ENCODE measurements around the gene KIRREL3. TPM values are rescaled to one million over a fixed set of nuclear protein-coding genes. Genes with fewer than 3 reads are reported as not detected.

The KIRREL3 gene
- total RNA-seq, 1 donor from 2014 or later: 0.38 TPM

- Mint-ChIP-seq H3K27me3 (ENCODE audit: unreplicated experiment) (peaks cover 2% of the 10 kb centered on the region), H3K27ac (ENCODE audit: unreplicated experiment) (no peak overlapping the region), H3K9me3 (ENCODE audit: unreplicated experiment) (no peaks in the 10 kb centered on the region), H3K36me3 (ENCODE audit: low read depth, unreplicated experiment) (no peaks in the 10 kb centered on the region), H3K4me1 (ENCODE audit: unreplicated experiment) (peaks cover 21% of the 10 kb centered on the region), H3K4me3 (ENCODE audit: unreplicated experiment) (no peak overlapping the region)
- TF ChIP-seq CTCF (IDR thresholded peaks at IDR 0.05; ENCODE audit: unreplicated experiment): no peak
- no peak for DNase-seq (ENCODE audit: low spot score)
Measured at GRCh38 chr11:126598344-126599216, 402.0 kb downstream of the KIRREL3 start.

- DNase-seq (ENCODE audit: low spot score): no peak
- peaks cover 16% of the 10 kb centered on the region for H3K4me1 Mint-ChIP-seq (ENCODE audit: unreplicated experiment)
- H3K9me3 Mint-ChIP-seq (ENCODE audit: unreplicated experiment): no peaks in the 10 kb centered on the region
- H3K36me3 Mint-ChIP-seq (ENCODE audit: low read depth, unreplicated experiment): no peaks in the 10 kb centered on the region
- H3K27me3 Mint-ChIP-seq (ENCODE audit: unreplicated experiment): peaks cover 2% of the 10 kb centered on the region
- H3K4me3 Mint-ChIP-seq (ENCODE audit: unreplicated experiment): no peak overlapping the region
- no peak overlapping the region for H3K27ac Mint-ChIP-seq (ENCODE audit: unreplicated experiment)
- TF ChIP-seq CTCF (IDR thresholded peaks at IDR 0.05; ENCODE audit: unreplicated experiment): no peak
Measured at GRCh38 chr11:126597041-126597440, 403.5 kb downstream of the KIRREL3 start.

- Mint-ChIP-seq H3K27me3 (ENCODE audit: unreplicated experiment) (peaks cover 2% of the 10 kb centered on the region), H3K9me3 (ENCODE audit: unreplicated experiment) (no peaks in the 10 kb centered on the region), H3K4me1 (ENCODE audit: unreplicated experiment) (peaks cover 11% of the 10 kb centered on the region), H3K27ac (ENCODE audit: unreplicated experiment) (no peak overlapping the region), H3K4me3 (ENCODE audit: unreplicated experiment) (no peak overlapping the region), H3K36me3 (ENCODE audit: low read depth, unreplicated experiment) (no peaks in the 10 kb centered on the region)
- DNase-seq (ENCODE audit: low spot score): no peak
- TF ChIP-seq CTCF (IDR thresholded peaks at IDR 0.05; ENCODE audit: unreplicated experiment): no peak
Measured at GRCh38 chr11:126596474-126596873, 404.1 kb downstream of the KIRREL3 start.

DNA sequence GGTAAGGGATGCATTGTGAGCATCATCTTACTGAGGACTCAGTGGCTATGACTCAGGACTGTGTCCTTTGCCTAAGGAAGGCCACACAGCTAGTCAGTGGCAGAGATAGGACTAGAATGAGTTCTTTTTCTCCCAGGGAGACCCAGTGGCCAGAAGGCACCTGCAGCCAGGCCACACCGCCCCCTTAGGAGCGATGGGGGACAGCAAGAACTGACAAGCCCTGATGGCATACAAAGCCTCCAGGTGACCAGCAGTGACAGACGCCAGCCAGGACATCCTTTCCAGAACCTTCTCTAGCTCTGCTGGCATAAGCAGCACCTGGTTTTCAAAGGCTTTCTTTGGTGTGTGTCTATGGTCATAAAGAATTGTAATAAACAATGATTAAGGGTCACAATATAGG, 405.0 kb downstream of the KIRREL3 start:
- TF ChIP-seq CTCF (IDR thresholded peaks at IDR 0.05; ENCODE audit: unreplicated experiment): no peak
- Mint-ChIP-seq H3K36me3 (ENCODE audit: low read depth, unreplicated experiment) (no peaks in the 10 kb centered on the region), H3K27ac (ENCODE audit: unreplicated experiment) (no peak overlapping the region), H3K4me3 (ENCODE audit: unreplicated experiment) (no peak overlapping the region), H3K4me1 (ENCODE audit: unreplicated experiment) (peaks cover 1% of the 10 kb centered on the region), H3K27me3 (ENCODE audit: unreplicated experiment) (peaks cover 2% of the 10 kb centered on the region), H3K9me3 (ENCODE audit: unreplicated experiment) (no peaks in the 10 kb centered on the region)
- DNase-seq (ENCODE audit: low spot score): no peak

GRCh38 chr11:126594921-126595367, 405.6 kb downstream of the KIRREL3 start:
- Mint-ChIP-seq H3K27ac (ENCODE audit: unreplicated experiment) (no peak overlapping the region), H3K4me3 (ENCODE audit: unreplicated experiment) (no peak overlapping the region), H3K9me3 (ENCODE audit: unreplicated experiment) (no peaks in the 10 kb centered on the region), H3K36me3 (ENCODE audit: low read depth, unreplicated experiment) (no peaks in the 10 kb centered on the region), H3K27me3 (ENCODE audit: unreplicated experiment) (peaks cover 2% of the 10 kb centered on the region), H3K4me1 (ENCODE audit: unreplicated experiment) (no peaks in the 10 kb centered on the region)
- no peak for TF ChIP-seq CTCF (IDR thresholded peaks at IDR 0.05; ENCODE audit: unreplicated experiment)
- no peak for DNase-seq (ENCODE audit: low spot score)
